ENCODE results near the gene SMURF1.

SMURF1 gene

GRCh38 chr7:99016196-99016595 is 127.7 kb downstream of the SMURF1 start:
- TF ChIP-seq, protein P1, sequence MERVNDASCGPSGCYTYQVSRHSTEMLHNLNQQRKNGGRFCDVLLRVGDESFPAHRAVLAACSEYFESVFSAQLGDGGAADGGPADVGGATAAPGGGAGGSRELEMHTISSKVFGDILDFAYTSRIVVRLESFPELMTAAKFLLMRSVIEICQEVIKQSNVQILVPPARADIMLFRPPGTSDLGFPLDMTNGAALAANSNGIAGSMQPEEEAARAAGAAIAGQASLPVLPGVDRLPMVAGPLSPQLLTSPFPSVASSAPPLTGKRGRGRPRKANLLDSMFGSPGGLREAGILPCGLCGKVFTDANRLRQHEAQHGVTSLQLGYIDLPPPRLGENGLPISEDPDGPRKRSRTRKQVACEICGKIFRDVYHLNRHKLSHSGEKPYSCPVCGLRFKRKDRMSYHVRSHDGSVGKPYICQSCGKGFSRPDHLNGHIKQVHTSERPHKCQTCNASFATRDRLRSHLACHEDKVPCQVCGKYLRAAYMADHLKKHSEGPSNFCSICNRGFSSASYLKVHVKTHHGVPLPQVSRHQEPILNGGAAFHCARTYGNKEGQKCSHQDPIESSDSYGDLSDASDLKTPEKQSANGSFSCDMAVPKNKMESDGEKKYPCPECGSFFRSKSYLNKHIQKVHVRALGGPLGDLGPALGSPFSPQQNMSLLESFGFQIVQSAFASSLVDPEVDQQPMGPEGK (CRISPR knock-in tag; IDR thresholded peaks at IDR 0.05; ENCODE audit: borderline replicate concordance) = no peak
- TF ChIP-seq ZNF70 (CRISPR knock-in tag; IDR thresholded peaks at IDR 0.05) = no peak
- TF ChIP-seq SNAI2 (CRISPR knock-in tag; IDR thresholded peaks at IDR 0.05) = no peak
- no peak for ATAC-seq

GRCh38 chr7:99014113-99014985 is 129.6 kb downstream of the SMURF1 start:
- TF ChIP-seq PPARA (CRISPR knock-in tag; IDR thresholded peaks at IDR 0.05; ENCODE audit: borderline replicate concordance) = no peak
- TF ChIP-seq RARB (CRISPR knock-in tag; IDR thresholded peaks at IDR 0.05) = no peak
- no peak for TF ChIP-seq ZNF70 (CRISPR knock-in tag; IDR thresholded peaks at IDR 0.05)
- TF ChIP-seq, protein P2, sequence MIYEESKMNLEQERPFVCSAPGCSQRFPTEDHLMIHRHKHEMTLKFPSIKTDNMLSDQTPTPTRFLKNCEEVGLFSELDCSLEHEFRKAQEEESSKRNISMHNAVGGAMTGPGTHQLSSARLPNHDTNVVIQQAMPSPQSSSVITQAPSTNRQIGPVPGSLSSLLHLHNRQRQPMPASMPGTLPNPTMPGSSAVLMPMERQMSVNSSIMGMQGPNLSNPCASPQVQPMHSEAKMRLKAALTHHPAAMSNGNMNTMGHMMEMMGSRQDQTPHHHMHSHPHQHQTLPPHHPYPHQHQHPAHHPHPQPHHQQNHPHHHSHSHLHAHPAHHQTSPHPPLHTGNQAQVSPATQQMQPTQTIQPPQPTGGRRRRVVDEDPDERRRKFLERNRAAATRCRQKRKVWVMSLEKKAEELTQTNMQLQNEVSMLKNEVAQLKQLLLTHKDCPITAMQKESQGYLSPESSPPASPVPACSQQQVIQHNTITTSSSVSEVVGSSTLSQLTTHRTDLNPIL (CRISPR knock-in tag; IDR thresholded peaks at IDR 0.05; ENCODE audit: low read depth) = no peak
- no peak for TF ChIP-seq BACH2 (CRISPR knock-in tag; IDR thresholded peaks at IDR 0.05; ENCODE audit: borderline replicate concordance)
- no peak for TF ChIP-seq POU6F1 (CRISPR knock-in tag; IDR thresholded peaks at IDR 0.05; ENCODE audit: borderline replicate concordance, low read depth)
- no peak for TF ChIP-seq GLIS3 (CRISPR knock-in tag; IDR thresholded peaks at IDR 0.05)
- TF ChIP-seq ZNF565 (CRISPR knock-in tag; conservative IDR thresholded peaks at IDR 0.05; ENCODE audit: low read depth) = no peak
- TF ChIP-seq TOX (CRISPR knock-in tag; IDR thresholded peaks at IDR 0.05; ENCODE audit: borderline replicate concordance) = no peak
- no peak; the same call in 2 of the 3 replicates for ATAC-seq

- no peak; the same call in 1 of the 3 replicates for ATAC-seq
- no peak for TF ChIP-seq ZNF8 (CRISPR knock-in tag; IDR thresholded peaks at IDR 0.05)
Measured at GRCh38 chr7:99013266-99014112, 130.4 kb downstream of the SMURF1 start.

DNA sequence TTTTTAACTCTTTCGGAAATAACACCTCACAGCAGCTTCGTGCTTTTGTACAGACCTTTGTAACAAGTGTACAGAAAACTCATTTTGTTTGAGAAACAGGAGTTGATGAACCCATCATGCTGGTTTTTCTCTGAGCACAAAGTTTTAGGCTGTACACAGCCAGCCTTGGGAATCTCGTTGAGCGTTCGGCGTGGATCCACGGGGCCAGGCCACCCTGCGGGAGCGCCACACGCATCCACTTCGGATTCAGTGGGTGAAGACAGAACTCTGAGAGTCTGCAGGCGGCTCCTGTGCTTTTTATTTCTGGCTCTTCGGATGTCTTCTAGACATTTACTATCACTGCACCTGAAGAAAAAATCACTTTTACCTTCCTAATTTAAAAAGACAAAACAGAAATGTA is 131.2 kb downstream of the SMURF1 start:
- no peak for ATAC-seq
- TF ChIP-seq POU6F1 (CRISPR knock-in tag; IDR thresholded peaks at IDR 0.05; ENCODE audit: borderline replicate concordance, low read depth) = no peak
- no peak for TF ChIP-seq GLIS3 (CRISPR knock-in tag; IDR thresholded peaks at IDR 0.05)
- TF ChIP-seq, protein P1 (CRISPR knock-in tag; IDR thresholded peaks at IDR 0.05; ENCODE audit: borderline replicate concordance) = no peak
- no peak for TF ChIP-seq CSRNP3 (CRISPR knock-in tag; IDR thresholded peaks at IDR 0.05)
